ENCODE data around the gene DEFB128. TPM values are rescaled to one million over a fixed set of nuclear protein-coding genes. Genes with fewer than 3 reads are reported as not detected.

The DEFB128 gene
- total and polyA plus RNA-seq, 9 donors: not detected

- Histone ChIP-seq H3K36me3 (no peaks in the 10 kb centered on the region), H3K27me3 (no peaks in the 10 kb centered on the region), H3K27ac (no peak overlapping the region), H3K9me3 (no peaks in the 10 kb centered on the region), H3K4me3 (no peak overlapping the region), H3K4me1 (ENCODE audit: insufficient read depth) (no peaks in the 10 kb centered on the region)
- intact Hi-C loops (cut with DNase I): no loop called here
- no peak for TF ChIP-seq POLR2A (IDR thresholded peaks at IDR 0.05)
- no peak for TF ChIP-seq CTCF (IDR thresholded peaks at IDR 0.05)
- no peak for TF ChIP-seq EP300 (IDR thresholded peaks at IDR 0.05)
- DNase-seq: no peak
- WGBS, 3 donors: 0 to 9% (median 2%) methylated on average over 1 of the region's 1 CpG
Observed at GRCh38 chr20:219290-220115, 30.0 kb upstream of the DEFB128 start.

- DNase-seq: no peak
- Histone ChIP-seq H3K36me3 (no peaks in the 10 kb centered on the region), H3K4me3 (no peak overlapping the region), H3K9me3 (no peaks in the 10 kb centered on the region), H3K27me3 (no peaks in the 10 kb centered on the region), H3K27ac (no peak overlapping the region), H3K4me1 (ENCODE audit: insufficient read depth) (no peaks in the 10 kb centered on the region)
- no peak for TF ChIP-seq CTCF (IDR thresholded peaks at IDR 0.05)
- TF ChIP-seq EP300 (IDR thresholded peaks at IDR 0.05): no peak
- TF ChIP-seq POLR2A (IDR thresholded peaks at IDR 0.05): no peak
- intact Hi-C loops (cut with DNase I): no loop called here
- 26 to 48% (median 36%) methylated on average over 1 of the region's 1 CpG for WGBS, 3 donors
Observed at GRCh38 chr20:217266-217665, 27.8 kb upstream of the DEFB128 start.

- Histone ChIP-seq H3K4me1 (ENCODE audit: insufficient read depth) (no peaks in the 10 kb centered on the region), H3K36me3 (no peaks in the 10 kb centered on the region), H3K9me3 (no peaks in the 10 kb centered on the region), H3K27me3 (no peaks in the 10 kb centered on the region), H3K4me3 (no peak overlapping the region), H3K27ac (no peak overlapping the region)
- WGBS, 3 donors: 48 to 73% (median 62%) methylated on average over 1 of the region's 1 CpG
- no peak for TF ChIP-seq EP300 (IDR thresholded peaks at IDR 0.05)
- TF ChIP-seq CTCF (IDR thresholded peaks at IDR 0.05): no peak
- TF ChIP-seq POLR2A (IDR thresholded peaks at IDR 0.05): no peak
- intact Hi-C loops (cut with DNase I): no loop called here
- DNase-seq: no peak
Observed at GRCh38 chr20:215796-216195, 26.3 kb upstream of the DEFB128 start.

GRCh38 chr20:214383-214782 lies 24.9 kb upstream of the DEFB128 start:
- TF ChIP-seq POLR2A (IDR thresholded peaks at IDR 0.05): no peak
- TF ChIP-seq CTCF (IDR thresholded peaks at IDR 0.05): no peak
- TF ChIP-seq EP300 (IDR thresholded peaks at IDR 0.05): no peak
- Histone ChIP-seq H3K4me1 (ENCODE audit: insufficient read depth) (no peaks in the 10 kb centered on the region), H3K27ac (no peak overlapping the region), H3K9me3 (no peaks in the 10 kb centered on the region), H3K27me3 (no peaks in the 10 kb centered on the region), H3K36me3 (no peaks in the 10 kb centered on the region), H3K4me3 (no peak overlapping the region)
- no peak for DNase-seq
- intact Hi-C loops (cut with DNase I): no loop called here
- WGBS, 3 donors: 38 to 60% (median 38%) methylated on average over 2 of the region's 2 CpGs

Data from ovary (tissue), 9 donors.